Islet precursor cell (in vitro differentiated cells): Measurements from ENCODE around the gene DPAGT1.
"Not testable (repeated sequence)": the region's sequence is repeated elsewhere in the genome, so short reads cannot be mapped to it uniquely, and the experiment has no call there.

Experiments used
- DNase-seq: peaks from one replicate; pipeline ENCODE4 v3.0.0-alpha.2; 2018

Gene DPAGT1

DNA sequence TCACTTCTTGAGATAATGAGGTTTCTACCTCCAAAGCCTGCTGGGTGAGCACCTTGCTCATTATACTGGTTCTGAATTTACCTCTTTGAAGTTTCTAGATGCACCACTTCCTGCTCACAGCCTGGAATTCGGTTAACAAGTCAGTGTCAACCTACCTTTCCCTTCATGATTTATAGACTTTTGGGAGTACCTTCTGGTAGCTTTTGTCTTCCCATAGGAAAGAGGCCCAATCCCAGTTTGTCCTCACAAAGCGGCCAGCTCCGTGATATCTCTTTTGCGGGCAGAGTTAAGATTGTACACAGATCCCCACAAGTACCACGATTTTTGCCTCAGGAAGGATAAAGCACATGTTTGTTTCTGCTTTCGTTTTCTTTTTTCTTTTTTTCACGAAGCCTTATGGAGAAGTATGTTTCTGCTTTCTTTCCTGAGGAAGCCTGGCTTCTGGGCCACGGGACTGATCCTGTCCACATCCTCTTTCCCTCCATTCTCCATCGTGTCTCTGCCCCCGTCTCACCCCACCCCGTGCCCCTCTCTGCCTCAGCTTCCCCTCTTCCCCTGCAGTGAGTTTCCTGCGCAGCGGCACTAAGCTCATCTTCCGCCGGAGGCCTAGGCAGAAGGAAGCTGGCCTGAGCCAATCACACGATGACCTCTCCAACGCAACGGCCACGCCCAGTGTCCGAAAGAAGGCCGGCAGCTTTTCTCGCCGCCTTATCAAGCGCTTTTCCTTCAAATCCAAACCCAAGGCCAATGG, 14.0 kb upstream of the DPAGT1 start:
- DNase-seq, result no peak

DNA sequence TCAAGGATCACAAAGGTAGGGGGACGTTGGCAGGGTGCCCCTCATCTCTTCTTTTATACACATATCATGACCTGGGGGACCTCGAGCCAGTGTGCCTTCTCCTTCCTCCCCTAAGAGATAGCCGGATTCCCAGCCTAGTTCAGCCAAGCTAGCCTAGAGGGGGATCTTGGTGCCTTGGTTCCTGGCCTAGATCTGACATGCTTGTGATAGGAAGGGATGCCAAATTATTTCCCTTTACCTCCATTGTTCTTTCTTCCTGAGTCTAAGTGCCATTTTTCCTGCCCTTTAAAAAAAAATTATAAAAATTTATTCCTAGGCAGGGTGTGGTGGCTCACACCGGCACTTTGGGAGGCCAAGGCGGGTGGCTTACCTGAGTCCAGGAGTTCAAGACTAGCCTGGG, 12.7 kb upstream of the DPAGT1 start:
- no peak for DNase-seq

DNA sequence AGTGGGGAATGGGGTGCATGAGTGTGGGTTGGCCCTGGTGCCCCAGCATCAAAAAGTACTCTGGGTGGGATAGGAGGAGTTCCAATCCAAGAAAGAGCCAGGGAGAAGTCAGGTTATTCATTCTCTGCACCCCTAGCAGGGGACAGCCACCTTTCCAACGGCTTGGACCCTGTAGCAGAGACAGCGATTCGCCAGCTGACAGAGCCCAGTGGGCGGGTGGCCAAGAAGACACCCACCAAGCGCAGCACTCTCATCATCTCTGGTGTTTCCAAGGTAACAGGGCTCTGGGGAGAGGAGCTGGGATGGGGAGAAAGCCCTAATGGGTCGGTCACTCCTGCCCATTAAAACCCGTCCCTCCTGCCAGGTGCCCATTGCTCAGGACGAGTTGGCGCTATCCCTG, 12.1 kb upstream of the DPAGT1 start:
- no peak for DNase-seq

DNA sequence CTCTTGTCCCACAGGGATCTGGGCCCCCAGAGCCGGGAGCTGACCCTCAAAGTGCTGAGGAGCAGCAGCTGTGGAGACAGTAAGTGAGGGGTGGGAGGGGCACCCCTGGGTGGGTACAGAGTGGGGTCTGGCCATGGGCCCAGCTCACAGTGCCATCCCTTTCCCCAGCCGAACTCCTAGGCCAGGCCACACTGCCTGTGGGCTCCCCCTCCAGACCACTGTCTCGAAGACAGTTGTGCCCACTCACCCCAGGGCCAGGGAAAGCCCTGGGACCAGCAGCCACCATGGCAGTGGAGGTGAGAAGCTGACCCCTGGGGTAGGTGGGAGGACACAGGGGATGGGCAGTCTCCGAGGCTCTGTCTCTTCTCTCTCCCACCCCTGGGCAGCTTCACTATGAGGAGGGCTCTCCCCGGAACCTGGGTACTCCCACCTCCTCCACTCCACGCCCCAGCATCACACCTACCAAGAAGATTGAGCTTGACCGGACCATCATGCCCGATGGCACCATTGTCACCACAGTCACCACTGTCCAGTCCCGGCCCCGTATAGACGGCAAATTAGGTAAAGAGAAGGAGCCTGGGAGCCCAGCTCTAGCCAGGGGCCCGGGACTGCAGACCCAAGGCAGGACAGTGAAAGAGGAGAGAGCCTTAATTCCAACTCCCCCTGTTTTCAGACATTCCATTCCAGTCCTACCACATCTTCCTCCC, 10.8 kb upstream of the DPAGT1 start:
- no peak for DNase-seq

DNA sequence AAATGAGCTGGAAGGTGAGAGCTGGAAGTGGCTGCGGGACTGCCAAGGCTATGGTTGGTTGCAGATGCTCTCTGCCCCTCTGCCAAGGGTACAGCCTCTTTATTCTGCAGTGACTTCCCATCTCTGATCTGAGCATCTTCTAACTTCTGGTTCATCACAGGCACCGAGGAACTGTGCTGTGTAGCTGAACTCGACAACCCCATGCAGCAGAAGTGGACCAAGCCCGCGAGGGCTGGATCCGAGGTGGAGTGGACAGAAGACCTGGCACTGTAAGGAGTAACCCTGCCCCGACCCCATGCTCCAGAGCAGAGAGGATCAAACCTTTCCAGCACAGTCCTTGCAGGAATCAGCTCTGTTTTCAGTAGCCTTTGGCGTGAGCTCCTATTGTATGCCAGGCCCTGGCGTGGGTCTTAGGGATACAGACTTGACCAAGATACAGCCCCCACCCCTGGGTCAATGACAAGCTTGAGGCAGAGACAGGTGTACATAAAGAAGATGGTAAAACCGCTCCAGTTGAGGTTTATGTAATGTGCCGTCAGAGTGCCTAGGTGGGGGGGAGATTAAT, 9.8 kb upstream of the DPAGT1 start:
- DNase-seq, result no peak

DNA sequence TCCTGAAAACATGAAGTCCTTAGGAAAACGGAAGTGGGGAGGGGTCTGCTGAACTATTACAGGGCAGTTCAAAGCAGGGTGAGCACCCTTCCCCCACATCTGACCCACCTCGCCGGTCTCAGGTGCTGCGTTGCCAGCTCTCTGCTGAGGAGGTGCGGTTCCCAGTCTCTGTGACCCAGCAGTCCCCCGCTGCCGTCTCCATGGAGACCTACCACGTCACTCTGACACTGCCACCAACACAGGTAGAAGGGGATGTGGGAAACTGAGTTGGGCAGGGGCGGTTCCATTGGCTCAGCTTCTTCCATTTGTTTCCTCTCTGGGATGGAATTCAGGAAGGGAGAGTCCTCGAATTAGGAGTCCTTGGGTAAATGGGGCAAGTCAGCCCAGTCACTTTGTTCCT, 8.8 kb upstream of the DPAGT1 start:
- DNase-seq, result no peak

DNA sequence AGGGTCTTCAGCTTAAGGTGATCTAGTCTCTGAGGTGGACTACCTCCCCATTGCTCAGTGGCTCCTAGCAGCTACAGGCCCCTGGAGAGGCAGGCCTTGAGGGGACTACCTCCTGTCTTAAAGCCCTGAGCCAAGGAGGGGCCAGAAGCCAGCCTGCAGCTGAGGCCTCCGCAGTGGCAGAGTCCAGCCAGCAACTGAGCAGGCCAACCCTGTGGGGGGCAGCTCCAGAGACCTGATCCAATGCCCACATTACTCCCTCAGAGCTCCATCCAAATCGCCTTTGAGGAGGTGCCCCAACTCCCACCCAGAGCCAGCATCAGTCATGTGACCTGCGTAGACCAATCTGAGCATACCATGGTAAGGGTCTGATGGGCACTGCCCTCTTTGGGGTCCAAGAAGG, 8.2 kb upstream of the DPAGT1 start:
- no peak for DNase-seq

DNA sequence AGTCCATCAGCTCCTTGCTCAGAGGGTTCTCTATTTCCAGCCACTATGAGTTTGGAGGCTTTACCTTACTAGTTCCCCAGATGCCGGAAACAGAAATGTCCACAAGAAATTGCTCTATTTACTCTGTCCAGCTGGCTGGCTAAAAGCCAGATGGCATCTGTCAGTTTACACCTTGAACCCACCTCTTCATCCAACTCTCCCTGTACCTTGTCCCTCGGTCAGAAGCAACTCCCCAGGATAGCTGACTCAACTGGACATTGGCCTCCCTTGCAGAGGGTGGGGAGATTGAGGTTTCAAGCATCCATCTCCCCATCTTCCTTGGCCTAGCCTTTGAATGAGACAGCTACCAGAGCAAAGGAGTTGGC, 7.2 kb upstream of the DPAGT1 start:
- no peak for DNase-seq

DNA sequence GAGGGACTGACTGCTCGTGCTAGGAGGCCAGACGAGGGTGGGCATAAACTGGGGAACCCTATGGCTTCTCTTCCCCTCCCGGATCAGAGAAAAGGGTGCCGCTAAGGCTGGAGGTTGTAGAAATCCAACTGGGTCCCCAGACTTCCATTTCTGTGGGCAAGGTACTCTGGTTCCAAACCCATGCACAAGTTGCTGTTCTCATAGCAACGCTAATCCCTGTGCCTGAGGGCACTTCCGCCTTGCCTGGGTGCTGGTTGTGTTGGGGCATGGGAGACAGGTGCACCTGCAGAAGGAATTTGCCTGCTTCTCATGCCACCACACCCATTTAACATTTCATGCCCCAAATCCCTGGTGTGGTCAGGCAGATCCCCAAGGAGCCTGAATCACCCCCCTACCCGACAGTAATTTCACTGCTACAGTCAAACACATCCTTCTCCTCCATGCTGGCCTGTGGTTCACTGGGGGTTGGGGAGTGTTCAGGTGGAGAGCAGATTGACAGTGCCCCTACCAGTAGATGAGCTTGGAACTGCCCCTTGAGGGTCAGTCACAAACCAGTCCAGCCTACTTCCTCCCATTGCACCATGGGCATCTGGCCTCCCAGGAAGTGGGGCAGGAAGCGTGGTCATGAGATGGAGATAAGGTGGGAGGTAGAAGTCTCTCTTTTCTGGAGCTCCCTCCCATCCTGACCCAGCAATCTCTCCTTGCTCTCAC, 6.6 kb upstream of the DPAGT1 start:
- DNase-seq, result no peak

DNA sequence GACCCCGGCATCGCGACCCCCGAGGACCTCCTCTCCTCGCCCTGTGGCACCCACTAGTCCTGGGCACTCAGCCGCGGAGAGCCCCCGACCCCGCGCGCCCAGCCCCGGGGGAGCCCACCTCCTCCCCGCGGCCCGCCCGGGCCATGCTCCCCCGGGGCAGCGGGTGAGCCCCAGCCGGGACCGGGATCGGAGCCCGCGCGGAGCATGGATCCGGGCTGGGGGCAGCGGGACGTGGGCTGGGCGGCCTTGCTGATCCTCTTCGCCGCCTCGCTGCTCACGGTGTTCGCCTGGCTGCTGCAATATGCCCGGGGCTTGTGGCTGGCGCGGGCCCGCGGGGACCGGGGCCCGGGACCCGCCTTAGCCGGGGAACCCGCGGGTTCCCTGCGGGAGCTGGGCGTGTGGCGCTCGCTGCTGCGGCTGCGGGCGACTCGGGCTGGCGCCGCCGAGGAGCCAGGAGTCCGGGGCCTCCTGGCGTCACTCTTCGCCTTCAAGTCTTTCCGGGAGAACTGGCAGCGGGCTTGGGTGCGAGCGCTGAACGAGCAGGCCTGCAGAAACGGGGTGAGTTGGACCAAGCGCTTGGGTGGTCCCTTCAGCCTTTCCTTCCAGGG, 6.0 kb upstream of the DPAGT1 start:
- DNase-seq, result no peak

DNA sequence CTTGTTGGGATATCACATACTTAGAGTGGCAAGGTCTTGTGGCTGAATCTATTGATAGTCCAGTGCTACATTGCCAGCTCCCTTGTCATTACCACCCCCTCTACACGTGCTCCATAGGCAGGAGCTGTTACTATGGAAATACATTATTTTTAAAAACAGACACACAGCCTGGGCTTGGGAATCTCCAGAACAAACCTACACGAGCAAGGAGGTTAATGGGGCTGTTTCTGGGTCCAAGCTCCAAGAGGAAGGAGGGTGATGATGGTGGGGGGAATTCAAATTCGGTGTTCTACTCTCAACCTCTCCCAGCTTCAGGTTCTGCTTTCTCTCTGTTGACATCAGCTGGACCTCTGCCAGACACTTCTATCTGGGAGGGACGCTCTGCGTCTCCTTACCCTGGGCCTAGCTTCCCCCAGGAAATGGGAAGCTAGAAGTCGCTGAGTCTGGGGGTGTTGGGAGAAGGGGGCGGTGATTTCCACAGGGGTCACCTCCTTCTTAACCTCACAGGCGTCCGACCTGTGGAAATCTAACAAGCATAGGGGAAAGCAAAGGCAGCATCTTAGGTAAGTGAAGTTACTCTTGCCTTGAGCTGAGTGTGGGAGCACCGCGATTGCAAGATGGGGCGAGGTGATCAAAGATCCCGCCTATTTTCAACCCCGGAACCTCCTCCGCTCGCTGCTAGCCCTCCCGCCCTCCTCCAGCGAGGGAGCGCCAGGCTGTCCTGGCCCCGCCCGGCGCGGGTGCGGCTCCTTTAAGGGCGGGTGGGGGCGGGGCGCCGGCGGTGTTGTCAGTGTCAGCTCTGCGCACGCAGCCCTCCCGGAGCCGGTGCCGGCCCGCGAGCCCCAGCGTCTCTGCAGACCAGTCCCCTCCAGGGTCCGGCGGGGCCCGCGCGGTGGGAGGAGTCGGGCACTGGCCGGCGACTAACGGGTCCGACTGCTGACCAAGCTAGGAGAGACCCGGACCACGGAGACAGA, 5.2 kb upstream of the DPAGT1 start, which contains the start of gene C2CD2L:
TSS of gene C2CD2L (plus strand) at position 781 of the 974 bp plus-strand sequence. CDS start 398 bp downstream, outside the sequence.
- DNase-seq, result peak; percentile 94

DNA sequence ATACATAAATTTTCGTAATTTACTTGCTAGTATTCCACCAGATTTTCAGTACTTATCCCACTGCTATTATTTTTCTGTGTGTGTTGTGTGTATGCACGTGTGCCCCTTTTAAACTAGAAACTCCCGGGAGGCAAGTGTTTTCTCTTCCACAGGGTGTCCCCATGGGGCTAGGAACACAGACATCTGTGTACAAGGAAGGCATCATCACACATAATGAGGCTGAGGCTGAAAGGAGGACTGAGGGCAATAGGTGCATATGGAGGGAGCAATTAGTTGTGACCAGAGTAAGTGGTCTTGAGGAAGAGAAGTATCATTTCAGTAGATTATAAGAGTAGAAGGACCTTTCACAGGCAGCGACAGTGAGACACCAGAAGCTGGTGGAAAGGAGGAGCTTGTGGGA, 2.1 kb upstream of the DPAGT1 start:
- DNase-seq, result no peak

DNA sequence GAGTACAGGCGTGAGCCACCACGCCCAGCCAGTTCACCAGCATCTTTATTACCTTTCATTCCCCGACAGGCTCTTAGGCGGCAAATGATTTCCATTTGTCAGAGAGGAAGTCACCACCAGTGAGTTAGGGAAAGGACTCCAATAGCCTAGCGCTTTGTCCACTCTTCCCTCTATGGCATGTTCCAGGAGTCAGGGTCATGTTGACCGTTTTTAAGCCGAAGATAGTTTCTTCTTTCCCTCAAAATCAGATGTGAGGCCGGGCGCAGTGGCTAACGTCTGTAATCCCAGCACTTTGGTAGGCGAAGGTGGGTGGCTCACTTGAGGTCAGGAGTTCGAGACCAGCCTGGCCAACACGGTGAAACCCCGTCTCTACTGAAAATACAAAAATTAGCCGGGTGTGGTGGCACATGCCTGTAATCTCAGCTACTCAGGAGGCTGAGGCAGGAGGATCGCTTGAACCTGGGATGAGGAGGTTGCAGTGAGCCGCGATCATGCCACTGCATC, 1.6 kb upstream of the DPAGT1 start:
- DNase-seq, result not testable (repeated sequence)

DNA sequence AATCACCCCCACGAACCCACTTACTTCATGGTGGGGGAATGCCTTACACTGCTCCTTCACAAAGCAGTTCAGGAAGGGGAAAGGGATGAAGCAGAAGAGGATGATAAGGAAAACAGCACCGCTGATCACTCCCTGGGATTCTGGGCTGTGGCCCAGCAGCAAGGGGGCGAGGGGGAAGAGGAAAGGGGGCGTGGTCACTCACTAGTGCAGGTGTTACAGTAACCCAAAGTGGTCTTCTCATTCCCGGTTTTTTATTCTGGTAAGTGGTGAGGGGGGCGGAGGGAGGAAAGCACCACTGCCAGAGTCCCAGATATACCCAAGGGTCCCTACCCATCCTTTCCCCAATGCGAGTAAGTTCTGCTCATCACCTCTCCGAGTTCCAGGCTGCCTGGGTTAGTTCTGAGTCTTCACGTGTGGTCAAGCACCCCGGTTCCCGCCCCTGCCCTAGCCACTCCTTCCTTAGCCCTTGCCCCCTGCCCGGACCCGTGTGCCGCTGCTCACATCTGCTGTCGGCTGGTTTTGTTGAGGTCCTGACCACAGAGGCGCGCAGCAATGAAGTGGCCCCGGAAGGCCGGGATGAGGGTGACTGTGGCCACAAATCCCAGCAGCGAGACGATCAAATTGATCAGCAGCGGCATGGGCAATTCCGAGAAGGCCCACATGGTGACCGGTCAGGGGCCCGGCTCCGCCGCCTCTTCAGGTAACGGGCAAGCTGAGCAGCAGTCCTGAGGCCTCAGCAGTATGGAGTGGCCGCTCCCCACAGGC, 477 bp downstream of the DPAGT1 start:
- DNase-seq, result no peak

DNA sequence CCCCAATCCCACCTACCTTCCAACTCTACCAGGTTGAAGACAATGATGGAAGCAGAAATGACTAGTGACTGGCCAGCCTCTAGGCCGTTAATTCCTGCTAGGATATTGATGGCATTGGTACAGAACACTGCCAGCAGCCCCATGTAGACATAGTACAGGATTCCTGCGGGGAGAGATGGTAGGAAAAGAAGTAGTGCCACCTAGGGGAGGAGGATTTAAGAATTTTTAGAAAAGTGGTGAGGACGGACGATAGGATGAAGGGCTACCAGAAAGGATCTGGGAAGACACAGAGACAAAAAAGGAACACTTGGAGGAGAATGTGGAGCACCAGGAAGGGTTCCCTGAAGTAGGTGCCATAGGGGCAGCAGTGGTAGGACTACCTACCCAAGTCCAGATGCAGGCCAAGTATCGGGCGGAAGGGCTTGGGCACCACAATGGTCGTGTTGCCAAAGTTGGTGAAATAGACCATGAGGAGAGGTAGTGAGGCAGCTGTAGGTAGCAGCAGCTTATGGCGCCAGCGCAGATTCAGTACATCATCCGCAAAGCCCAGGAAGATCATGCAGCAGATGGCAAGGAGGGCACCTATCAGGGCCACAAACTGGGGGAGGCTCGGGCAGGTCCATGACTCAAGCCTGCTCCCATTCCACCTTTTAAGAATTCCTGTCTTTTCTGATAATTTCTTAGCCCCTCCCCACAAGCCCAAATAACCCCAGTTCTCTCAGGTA, 1.2 kb downstream of the DPAGT1 start:
- DNase-seq, result no peak

DNA sequence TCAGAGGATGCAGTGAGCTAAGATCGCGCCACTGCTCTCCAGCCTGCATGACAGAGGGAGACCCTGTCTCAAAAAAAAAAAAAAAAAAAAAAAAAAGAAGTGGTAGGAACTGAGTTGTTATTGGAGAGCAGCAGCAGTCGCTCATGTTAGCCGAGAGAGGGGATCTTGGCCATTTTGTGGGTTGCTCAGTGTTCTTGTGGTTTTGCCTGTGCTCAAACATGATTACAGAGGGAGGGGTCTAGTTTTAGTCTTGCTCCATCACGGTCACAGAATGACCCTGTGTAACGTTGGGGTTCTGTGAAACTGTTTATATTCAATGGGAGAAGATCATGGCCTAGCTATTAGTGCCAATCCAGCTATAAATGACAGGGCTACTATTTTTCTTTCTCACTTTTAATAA, 1.9 kb downstream of the DPAGT1 start:
- no peak for DNase-seq

DNA sequence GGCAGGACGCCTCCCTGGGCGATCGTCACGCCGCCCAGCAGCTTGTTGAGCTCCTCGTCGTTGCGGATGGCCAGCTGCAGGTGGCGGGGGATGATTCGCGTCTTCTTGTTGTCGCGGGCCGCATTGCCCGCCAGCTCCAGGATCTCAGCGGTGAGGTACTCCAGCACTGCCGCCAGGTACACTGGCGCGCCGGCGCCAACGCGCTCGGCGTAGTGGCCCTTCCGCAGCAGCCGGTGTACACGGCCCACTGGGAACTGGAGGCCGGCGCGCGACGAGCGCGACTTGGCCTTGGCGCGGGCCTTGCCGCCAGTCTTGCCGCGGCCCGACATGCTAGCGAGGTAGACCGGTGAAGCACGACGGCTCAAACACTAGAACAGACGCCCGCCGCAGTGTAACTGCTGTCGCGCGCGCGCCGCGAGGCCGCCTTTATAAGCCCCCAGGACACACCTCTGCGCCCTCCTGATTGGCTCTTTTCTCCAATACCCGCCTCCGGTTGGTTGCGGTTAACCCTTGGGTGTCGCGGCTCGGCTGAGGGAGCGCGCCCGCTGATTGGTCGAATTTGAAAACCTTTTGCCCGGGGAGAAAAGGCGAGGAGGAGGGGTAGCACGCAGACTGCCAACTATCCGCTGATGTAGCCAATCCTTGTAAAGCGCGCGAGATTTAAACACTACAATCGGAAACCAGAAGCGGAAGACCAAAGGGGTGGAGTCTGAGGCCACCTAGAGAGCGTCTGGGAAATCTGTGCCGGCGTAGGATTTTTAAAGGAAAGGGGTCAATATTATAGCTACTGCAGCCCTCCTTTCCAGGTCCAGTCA, 6.4 kb downstream of the DPAGT1 start:
- DNase-seq, result peak; percentile 100

DNA sequence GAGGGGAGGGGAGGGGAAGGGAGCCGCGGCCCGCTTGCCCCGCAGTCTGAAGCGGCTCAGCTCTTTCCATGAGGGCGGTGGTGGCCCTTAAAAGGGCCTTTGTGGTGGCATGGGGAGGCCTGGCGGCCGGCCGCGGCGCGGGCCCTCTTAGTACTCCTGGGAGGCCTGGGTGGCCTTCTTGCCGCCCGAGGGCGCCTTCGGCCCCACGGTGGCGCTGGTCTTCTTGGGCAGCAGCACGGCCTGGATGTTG, 6.9 kb downstream of the DPAGT1 start:
- no peak for DNase-seq

DNA sequence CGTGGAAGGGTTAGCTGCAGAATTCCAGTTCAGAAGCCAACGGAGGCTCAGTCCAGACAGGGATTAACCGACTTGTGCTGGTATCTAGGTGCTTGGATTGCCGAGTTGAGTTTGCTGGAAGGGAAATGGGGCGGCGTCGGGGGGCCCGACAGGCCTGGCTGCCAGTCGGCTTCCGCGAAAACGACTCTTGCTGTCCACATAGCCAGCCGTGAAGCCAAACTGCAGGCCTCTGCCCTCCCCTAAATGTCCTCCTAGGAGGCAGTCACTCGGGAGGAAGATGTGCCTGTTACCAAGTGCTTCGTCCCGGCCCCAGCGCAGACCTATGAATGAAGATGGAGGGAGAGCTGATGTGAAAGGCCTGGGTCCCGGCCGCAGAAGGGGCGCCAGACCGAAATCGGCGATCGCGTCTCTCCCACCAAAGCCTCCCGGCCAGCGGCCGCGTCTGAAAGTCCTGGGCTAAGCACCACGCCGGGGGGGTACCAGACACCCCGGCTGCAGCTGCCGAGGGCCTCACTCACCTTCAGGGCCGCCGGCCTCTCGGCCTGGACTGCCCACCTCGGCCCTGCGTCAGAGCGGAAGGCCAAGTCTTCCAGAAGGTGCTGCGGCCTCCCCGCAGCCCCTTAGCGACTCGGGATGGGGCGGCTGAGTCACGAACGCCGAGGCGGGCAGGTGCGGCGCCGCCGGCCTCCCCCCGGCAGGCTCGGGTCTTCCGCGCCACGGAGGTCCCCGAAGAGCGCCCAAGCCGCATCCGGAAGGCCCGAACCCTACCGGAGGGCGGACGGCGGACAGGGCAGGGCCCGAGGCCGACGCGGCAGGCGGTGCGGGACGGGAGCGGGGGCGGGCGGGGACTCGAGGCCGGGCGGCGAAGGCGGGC, 7.5 kb downstream of the DPAGT1 start:
- DNase-seq, result no peak
